ENCODE data around the gene GPHB5.

GRCh38 chr14:63367742-63368364 lies 49.1 kb upstream of the GPHB5 start:
- TF ChIP-seq CTCF (IDR thresholded peaks at IDR 0.05) = no peak
- TF ChIP-seq POLR2A (IDR thresholded peaks at IDR 0.05) = no peak

Measured in esophagus squamous epithelium (tissue), 4 donors.